Left ventricle myocardium inferior (tissue), 1 donor: ENCODE results near the gene IRF4. TPM values are rescaled to one million over a fixed set of nuclear protein-coding genes. Genes with fewer than 3 reads are reported as not detected.
A peak's percentile ranks its signal among the peaks of the same experiment; 100 is the strongest.

Experiments
- DNase-seq: peaks from one replicate; pipeline ENCODE4 v3.0.0-alpha.2; 2020
- H3K27ac ChIP-seq: fragments of 200-600 bp; replicated peaks from 2 replicates; pipeline ENCODE4 v1.8.0; 2021
- H3K27me3 ChIP-seq: fragments of 200-600 bp; 2 replicates; pipeline ENCODE4 v1.8.0; 2021; ENCODE audit warnings: low read depth
- H3K36me3 ChIP-seq: fragments of 200-600 bp; 2 replicates; pipeline ENCODE4 v1.8.0; 2021
- H3K4me1 ChIP-seq: fragments of 200-600 bp; 2 replicates; pipeline ENCODE4 v1.8.0; 2021
- H3K4me3 ChIP-seq: fragments of 200-600 bp; 2 replicates; pipeline ENCODE4 v1.8.0; 2021; ENCODE audit warnings: mild to moderate bottlenecking, moderate library complexity
- H3K9me3 ChIP-seq: fragments of 200-600 bp; replicated peaks from 2 replicates; pipeline ENCODE4 v1.8.0; 2021
- CTCF ChIP-seq: fragments of 200-600 bp; IDR thresholded peaks from 2 replicates; pipeline ENCODE4 v1.8.0; 2021; ENCODE audit warnings: antibody characterized with exemption, mild to moderate bottlenecking, borderline replicate concordance
- intact Hi-C: fragments of 100-400 bp; cut with micrococcal nuclease; formaldehyde crosslinking; loops from one replicate; pipeline ENCODE4 v1.11.0; 2022
- total RNA-seq: library from RNA; stranded (reverse); fragmentation: NEBNext Ultra II Directional; extraction: Animal tissue kit (Norgen Biotek cat#: 25700); gene quantifications from one replicate; pipeline ENCODE4 v1.2.1, GENCODE V29; 2021
- donor health status: DM: no; HTN: yes; CAD: no; lungs with severe emphysema.

Gene IRF4
- total RNA-seq, 1 donor from 2014 or later = 0.22 TPM

DNA sequence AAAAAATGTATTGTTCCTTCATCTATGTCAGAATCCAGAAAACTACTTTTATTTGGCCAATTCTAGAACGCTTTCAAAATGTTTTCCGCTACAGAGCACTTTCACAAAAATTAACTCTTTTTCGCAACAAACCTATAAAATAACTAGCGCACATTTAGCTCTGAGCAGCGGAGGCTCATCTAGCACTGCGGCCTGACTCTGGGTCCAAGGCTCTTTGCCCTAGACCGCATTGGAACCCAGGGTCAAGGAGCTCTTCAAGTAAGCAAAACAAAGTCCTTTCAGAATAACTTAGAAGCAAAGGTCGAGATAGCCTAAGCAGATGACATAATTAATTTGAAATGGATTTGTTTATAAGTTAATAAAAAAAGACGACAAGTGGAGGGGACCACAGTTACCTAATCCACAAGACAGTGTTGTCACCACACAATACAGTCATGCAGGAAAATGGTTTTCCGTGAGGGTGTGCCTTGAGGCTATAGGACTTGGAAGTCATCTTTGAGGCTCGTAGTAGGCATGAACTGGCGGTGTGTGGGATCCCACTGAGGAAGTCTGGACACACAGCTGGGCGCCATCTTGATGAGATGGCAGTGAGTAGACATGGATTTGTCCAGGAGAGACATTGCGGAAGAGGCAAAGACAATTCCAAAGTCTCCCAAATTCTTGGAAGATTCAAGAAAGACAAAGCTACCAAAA lies 29.2 kb upstream of the IRF4 start:
- intact Hi-C loops = no loop called here
- Histone ChIP-seq H3K4me1 (peaks cover 1% of the 10 kb centered on the region), H3K27ac (no peak overlapping the region), H3K36me3 (no peaks in the 10 kb centered on the region), H3K4me3 (no peak overlapping the region), H3K27me3 (peaks cover 30% of the 10 kb centered on the region), H3K9me3 (peaks cover 17% of the 10 kb centered on the region)
- no peak for TF ChIP-seq CTCF
- peak; percentile 12 for DNase-seq

GRCh38 chr6:362924-363249 lies 28.7 kb upstream of the IRF4 start:
- Histone ChIP-seq H3K27ac (no peak overlapping the region), H3K4me1 (no peaks in the 10 kb centered on the region), H3K36me3 (no peaks in the 10 kb centered on the region), H3K9me3 (peaks cover 17% of the 10 kb centered on the region), H3K27me3 (peaks cover 35% of the 10 kb centered on the region), H3K4me3 (no peak overlapping the region)
- no peak for TF ChIP-seq CTCF
- intact Hi-C loops = no loop called here
- DNase-seq = peak; percentile 12

DNA sequence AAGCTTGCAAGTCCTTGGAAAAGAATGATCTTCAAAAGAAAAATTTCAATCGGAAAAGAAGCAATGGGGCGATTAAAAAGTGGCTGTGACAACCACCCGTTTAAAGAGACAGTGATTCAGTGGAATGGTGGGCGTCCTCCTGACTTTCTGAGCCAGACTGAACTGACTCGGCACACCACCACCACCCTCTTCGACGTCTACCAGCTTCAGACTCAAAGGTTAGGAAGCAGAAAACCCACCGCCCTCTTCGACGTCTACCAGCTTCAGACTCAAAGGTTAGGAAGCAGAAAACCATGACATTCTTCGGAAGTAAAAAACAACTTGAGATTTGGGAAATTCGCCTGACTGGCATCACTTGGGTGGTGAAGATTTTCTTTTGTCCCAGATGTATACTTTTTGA lies 28.3 kb upstream of the IRF4 start:
- DNase-seq = no peak
- no peak overlapping the region for H3K27ac ChIP-seq
- no peak overlapping the region for H3K4me3 ChIP-seq
- intact Hi-C loops = no loop called here
- no peak for TF ChIP-seq CTCF
- H3K36me3 ChIP-seq = no peaks in the 10 kb centered on the region
- peaks cover 17% of the 10 kb centered on the region for H3K9me3 ChIP-seq
- no peaks in the 10 kb centered on the region for H3K4me1 ChIP-seq
- H3K27me3 ChIP-seq = peaks cover 39% of the 10 kb centered on the region

DNA sequence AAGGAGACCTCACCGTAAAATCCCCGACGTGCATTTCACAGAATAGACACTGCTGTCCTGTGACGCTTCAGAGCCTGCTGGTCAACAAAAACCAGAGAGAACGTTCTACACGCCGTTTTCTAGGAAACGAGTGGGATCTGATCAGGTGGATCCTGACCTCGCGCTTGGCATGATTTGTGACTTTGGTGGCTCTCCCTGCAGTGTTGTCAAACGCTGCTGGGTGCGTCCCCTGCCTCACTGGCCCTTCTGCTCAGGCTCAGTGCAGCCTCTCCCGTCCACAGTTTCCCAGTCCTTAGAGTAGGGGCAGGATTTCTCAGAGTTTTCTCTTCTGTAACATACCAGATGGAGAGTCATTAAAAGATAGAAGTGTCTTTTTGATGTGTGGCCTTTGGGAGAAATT lies 27.6 kb upstream of the IRF4 start:
- TF ChIP-seq CTCF = no peak
- Histone ChIP-seq H3K36me3 (no peaks in the 10 kb centered on the region), H3K9me3 (peaks cover 17% of the 10 kb centered on the region), H3K27me3 (peaks cover 45% of the 10 kb centered on the region), H3K27ac (no peak overlapping the region), H3K4me1 (no peaks in the 10 kb centered on the region), H3K4me3 (no peak overlapping the region)
- peak; percentile 11 for DNase-seq
- intact Hi-C loops = no loop called here

GRCh38 chr6:364609-365540 lies 26.7 kb upstream of the IRF4 start:
- Histone ChIP-seq H3K27ac (no peak overlapping the region), H3K36me3 (no peaks in the 10 kb centered on the region), H3K27me3 (peaks cover 55% of the 10 kb centered on the region), H3K9me3 (peaks cover 17% of the 10 kb centered on the region), H3K4me3 (no peak overlapping the region), H3K4me1 (no peaks in the 10 kb centered on the region)
- DNase-seq = no peak
- TF ChIP-seq CTCF = no peak
- intact Hi-C loops = no loop called here
